ENCODE results near the gene NUP98. TPM values are rescaled to one million over a fixed set of nuclear protein-coding genes. Genes with fewer than 3 reads are reported as not detected.

NUP98 gene
- total RNA-seq, 1 experiment from 2014 or later = 59.7 TPM

GRCh38 chr11:3686751-3687150 lies 110.6 kb downstream of the NUP98 start:
- no peak overlapping the region for H3K4me3 ChIP-seq
- peaks cover 4% of the 10 kb centered on the region; the same call in 1 of the 2 replicates for H3F3A ChIP-seq (ENCODE audit: insufficient read depth, low read depth)
- no peaks in the 10 kb centered on the region for H3K79me2 ChIP-seq (ENCODE audit: low read depth)
- no peak overlapping the region for H3K27ac ChIP-seq
- H3K9me2 ChIP-seq (ENCODE audit: insufficient read depth) = no peaks in the 10 kb centered on the region
- no TSS peak for BruUV-seq (replicated peaks)
- no peak overlapping the region for H2AFZ ChIP-seq
- H3K36me3 ChIP-seq (ENCODE audit: low read depth) = peaks cover 6% of the 10 kb centered on the region
- TF ChIP-seq CTCF (conservative IDR thresholded peaks at IDR 0.05) = no peak
- TF ChIP-seq EZH2 (IDR thresholded peaks at IDR 0.05; ENCODE audit: low read depth) = no peak
- no peaks in the 10 kb centered on the region for H4K20me1 ChIP-seq (ENCODE audit: insufficient read depth)
- DNase-seq = no peak
- intact Hi-C loops (cut with micrococcal nuclease; ENCODE audit: unreplicated experiment) = no loop called here
- H3K4me1 ChIP-seq (replicated peaks; ENCODE audit: insufficient read depth) = no peaks in the 10 kb centered on the region
- H3K9me3 ChIP-seq (ENCODE audit: insufficient read depth, low read depth) = no peaks in the 10 kb centered on the region
- ChIA-PET POLR2A (ENCODE audit: unreplicated experiment) (no interaction called here), CTCF (no interaction called here)
- no peak overlapping the region for H3K4me2 ChIP-seq
- no peaks in the 10 kb centered on the region for H3K27me3 ChIP-seq (ENCODE audit: insufficient read depth, low read depth)

GRCh38 chr11:3685923-3686322 lies 111.4 kb downstream of the NUP98 start:
- H3K4me1 ChIP-seq (replicated peaks; ENCODE audit: insufficient read depth) = no peaks in the 10 kb centered on the region
- no peaks in the 10 kb centered on the region for H3K79me2 ChIP-seq (ENCODE audit: low read depth)
- DNase-seq = no peak
- no peaks in the 10 kb centered on the region for H3K9me3 ChIP-seq (ENCODE audit: insufficient read depth, low read depth)
- intact Hi-C loops (cut with micrococcal nuclease; ENCODE audit: unreplicated experiment) = no loop called here
- no TSS peak for BruUV-seq (replicated peaks)
- no peaks in the 10 kb centered on the region for H3K27me3 ChIP-seq (ENCODE audit: insufficient read depth, low read depth)
- H3K36me3 ChIP-seq (ENCODE audit: low read depth) = peaks cover 12% of the 10 kb centered on the region
- H3K27ac ChIP-seq = no peak overlapping the region
- H3K9me2 ChIP-seq (ENCODE audit: insufficient read depth) = no peaks in the 10 kb centered on the region
- POLR2A ChIA-PET (ENCODE audit: unreplicated experiment) = no interaction called here
- H3F3A ChIP-seq (ENCODE audit: insufficient read depth, low read depth) = peaks cover 4% of the 10 kb centered on the region; the same call in 1 of the 2 replicates
- H4K20me1 ChIP-seq (ENCODE audit: insufficient read depth) = no peaks in the 10 kb centered on the region
- H3K4me2 ChIP-seq = no peak overlapping the region
- no peak overlapping the region for H2AFZ ChIP-seq
- H3K4me3 ChIP-seq = no peak overlapping the region
- TF ChIP-seq CTCF (conservative IDR thresholded peaks at IDR 0.05) = no peak
- TF ChIP-seq EZH2 (IDR thresholded peaks at IDR 0.05; ENCODE audit: low read depth) = no peak
- CTCF ChIA-PET = no interaction called here

- Histone ChIP-seq H3K9me3 (ENCODE audit: insufficient read depth, low read depth) (no peaks in the 10 kb centered on the region), H3K9me2 (ENCODE audit: insufficient read depth) (no peaks in the 10 kb centered on the region), H3K4me3 (no peak overlapping the region), H3K27me3 (ENCODE audit: insufficient read depth, low read depth) (no peaks in the 10 kb centered on the region), H4K20me1 (ENCODE audit: insufficient read depth) (no peaks in the 10 kb centered on the region), H3K27ac (no peak overlapping the region), H3F3A (ENCODE audit: insufficient read depth, low read depth) (0 out of 2 replicates have a peak, but pooled peaks cover 4% of the 10 kb centered on the region), H3K79me2 (ENCODE audit: low read depth) (no peaks in the 10 kb centered on the region), H3K36me3 (ENCODE audit: low read depth) (peaks cover 12% of the 10 kb centered on the region), H2AFZ (no peak overlapping the region), H3K4me1 (replicated peaks; ENCODE audit: insufficient read depth) (no peaks in the 10 kb centered on the region), H3K4me2 (no peak overlapping the region)
- ChIA-PET CTCF (no interaction called here), POLR2A (ENCODE audit: unreplicated experiment) (no interaction called here)
- intact Hi-C loops (cut with micrococcal nuclease; ENCODE audit: unreplicated experiment) = no loop called here
- TF ChIP-seq EZH2 (IDR thresholded peaks at IDR 0.05; ENCODE audit: low read depth) (no peak), CTCF (conservative IDR thresholded peaks at IDR 0.05) (no peak)
- BruUV-seq (replicated peaks) = no TSS peak
- no peak for DNase-seq
Observed at GRCh38 chr11:3684819-3685172, 112.6 kb downstream of the NUP98 start.
